ENCODE measurements around the gene POLR2L. TPM values are rescaled to one million over a fixed set of nuclear protein-coding genes. Genes with fewer than 3 reads are reported as not detected.

The POLR2L gene
- total RNA-seq, 1 donor from 2014 or later = 17.5 TPM

- FAIRE-seq (no peak), DNase-seq (ENCODE audit: low spot score in 2 of 2) (no peak)
These were observed 14.1 kb upstream of the POLR2L start for GRCh38 chr11:856397-856796.

DNA sequence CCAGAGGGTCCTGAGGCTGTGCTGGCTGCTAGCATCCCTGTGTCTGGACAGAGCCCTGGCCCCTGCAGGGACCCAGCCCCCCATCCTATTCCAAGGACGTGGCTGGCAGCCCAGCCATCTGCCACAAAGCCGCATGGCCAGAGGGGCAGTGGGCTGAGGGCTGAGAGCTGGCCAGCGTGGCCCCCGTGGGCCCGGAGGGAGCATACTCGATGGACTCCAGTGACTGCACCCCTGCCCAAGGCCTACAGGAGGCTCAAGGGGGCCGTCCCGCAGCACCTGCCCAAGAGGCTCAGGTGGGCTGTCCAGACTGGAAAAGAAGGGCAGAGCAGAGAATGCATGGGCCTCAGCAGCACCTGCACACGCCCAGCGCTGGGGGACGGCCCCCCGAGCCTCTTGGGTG, 13.5 kb upstream of the POLR2L start:
- FAIRE-seq (no peak), DNase-seq (ENCODE audit: low spot score in 2 of 2) (no peak)

- FAIRE-seq (no peak), DNase-seq (ENCODE audit: low spot score in 2 of 2) (no peak)
These were observed 13.0 kb upstream of the POLR2L start for GRCh38 chr11:855330-855674.

DNA sequence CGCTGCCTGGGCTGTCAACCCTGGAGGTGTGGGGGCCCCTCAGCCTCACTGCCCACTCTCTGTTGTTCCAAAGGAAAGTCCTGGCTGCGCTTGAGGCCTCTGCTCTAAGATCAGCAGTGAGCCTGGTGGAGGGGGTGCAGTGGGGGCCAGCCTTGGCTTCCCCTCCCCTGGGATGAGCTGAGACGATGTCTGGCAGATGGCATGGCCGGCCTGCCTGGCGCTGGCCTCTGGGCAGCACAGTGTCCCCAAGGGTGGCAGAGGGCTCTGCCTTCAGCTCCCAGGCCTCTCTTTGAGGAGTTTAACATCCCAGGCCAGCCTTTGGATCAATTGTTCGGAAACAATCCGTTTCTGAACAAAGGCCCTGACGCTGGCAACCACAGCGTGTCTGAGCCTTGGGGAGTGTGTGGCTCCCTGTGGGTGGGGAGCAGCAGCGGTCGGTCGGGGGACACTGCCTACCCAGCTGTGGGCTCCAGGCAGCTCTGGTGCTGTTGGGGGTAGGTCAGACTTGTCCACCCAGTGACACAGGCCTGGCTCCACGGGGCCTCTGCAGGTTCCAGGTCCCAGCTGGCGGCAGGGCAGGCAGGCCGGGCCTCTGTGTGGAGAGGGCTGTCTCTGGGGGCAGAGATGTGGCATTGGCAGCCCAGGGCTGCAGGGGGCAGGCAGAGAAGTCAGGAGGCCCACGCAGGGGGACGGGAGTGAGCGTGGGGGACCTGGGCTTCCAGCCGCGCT, 12.4 kb upstream of the POLR2L start:
- no peak for FAIRE-seq
- no peak for DNase-seq (ENCODE audit: low spot score in 2 of 2)

- FAIRE-seq (no peak), DNase-seq (ENCODE audit: low spot score in 2 of 2) (no peak)
These were observed 11.5 kb upstream of the POLR2L start for GRCh38 chr11:853682-854448.

- FAIRE-seq (no peak), DNase-seq (ENCODE audit: low spot score in 2 of 2) (no peak)
These were observed 10.4 kb upstream of the POLR2L start for GRCh38 chr11:852762-853161.

GRCh38 chr11:850775-851763, 8.7 kb upstream of the POLR2L start:
- FAIRE-seq (no peak), DNase-seq (ENCODE audit: low spot score in 2 of 2) (no peak)

DNA sequence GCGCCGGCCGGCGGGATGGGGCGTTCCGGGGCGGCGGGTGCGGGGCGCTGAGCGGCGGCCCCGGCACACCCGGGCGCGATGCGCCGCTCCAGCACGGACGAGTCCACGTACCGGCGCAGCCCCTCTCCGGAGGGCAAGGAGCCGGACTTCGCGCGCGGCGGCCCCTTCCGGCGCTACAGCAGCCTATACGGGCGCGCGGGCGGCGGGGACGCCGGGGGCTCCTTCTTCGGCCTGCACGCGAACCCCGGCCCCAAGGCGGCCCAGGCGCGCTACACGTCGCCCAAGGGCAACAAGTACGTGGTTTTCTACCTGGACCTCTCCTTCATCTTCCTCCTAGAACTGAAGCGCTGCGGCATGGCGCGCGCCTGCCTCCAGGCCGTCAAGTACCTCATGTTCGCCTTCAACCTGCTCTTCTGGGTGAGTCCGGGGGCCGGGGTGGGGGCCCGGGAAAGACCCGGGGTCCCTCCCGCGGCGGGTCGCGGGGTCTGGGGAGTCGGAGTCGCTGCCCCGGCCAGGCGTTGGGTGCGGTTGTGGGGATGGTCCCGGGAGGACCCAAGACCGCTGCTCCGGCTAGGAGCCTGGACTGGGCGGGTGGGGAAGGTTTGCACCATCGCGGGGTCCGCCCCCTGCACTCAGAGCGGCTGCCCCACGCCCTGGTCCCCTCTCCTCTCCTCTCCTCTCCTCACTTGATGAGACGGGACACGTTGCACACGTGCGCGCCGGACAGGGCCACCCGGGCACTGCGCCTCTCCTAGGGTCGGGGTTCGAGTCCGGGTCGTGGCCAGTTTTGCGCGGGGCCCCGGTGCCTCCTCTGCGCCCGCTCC, 7.8 kb upstream of the POLR2L start:
- no peak for FAIRE-seq
- peak in 1 of 2 donors; percentile 61 for DNase-seq (ENCODE audit: low spot score in 2 of 2)

DNA sequence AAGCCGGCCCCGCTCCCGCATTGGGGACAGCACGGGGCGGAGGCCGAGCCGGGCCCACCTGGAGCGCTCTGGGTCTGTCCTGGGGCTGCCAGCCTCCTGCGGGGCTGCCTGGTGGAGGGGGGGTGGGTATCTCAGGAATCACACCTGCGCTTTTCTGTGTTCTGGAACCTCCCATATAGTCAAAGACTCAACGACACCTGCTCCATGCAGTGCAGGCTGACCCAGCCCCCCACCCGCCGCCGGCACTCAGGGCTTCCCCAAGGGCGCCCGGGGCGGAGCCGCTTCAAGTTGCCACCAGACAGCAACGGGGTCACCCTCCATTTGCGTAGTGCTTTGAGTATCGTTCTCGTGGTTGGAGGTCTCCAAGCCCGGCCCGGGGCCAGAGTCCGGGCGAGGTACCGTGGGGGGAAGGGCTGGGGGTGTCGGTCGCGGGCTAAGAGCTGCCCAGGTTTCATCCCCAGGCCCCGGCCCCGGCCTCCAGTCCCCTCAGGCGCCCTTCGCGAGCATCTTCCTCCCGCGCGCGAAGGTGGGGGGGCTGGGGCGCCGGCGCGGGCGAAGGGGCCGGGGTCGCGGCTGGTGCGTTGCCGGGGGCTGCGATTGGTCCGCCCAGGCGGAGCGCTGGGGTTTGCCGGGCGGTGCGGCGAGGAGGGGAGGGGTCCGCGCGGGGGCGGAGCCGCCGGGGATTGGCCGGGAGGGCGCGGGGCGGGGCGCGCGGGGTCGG, 6.9 kb upstream of the POLR2L start:
- FAIRE-seq (no peak), DNase-seq (ENCODE audit: low spot score in 2 of 2) (peak; percentile 77 to 78)

GRCh38 chr11:848380-848931, 6.1 kb upstream of the POLR2L start:
- FAIRE-seq (no peak), DNase-seq (ENCODE audit: low spot score in 2 of 2) (peak; percentile 78 to 84)

DNA sequence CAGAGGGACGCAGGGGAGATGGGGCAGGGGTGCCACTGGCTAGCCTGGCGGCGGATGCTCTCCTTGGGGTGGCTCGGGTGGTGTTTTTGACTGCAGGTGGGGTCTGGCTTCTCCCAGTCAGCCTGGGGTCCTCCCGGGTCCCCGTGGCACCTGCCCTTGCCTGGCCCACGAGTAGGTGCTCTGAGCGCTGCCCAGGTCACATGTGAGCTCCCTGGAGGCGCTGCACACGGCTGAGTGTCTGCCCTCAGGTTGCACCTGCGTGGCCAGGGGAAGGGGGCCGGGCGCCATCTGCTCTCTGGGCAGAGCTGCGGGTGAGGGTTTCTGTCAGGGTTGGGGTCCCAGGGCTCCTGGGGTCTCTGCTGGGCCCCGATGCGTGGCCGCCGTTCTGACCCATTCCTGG, 5.5 kb upstream of the POLR2L start:
- DNase-seq (ENCODE audit: low spot score in 2 of 2) = no peak
- no peak for FAIRE-seq

DNA sequence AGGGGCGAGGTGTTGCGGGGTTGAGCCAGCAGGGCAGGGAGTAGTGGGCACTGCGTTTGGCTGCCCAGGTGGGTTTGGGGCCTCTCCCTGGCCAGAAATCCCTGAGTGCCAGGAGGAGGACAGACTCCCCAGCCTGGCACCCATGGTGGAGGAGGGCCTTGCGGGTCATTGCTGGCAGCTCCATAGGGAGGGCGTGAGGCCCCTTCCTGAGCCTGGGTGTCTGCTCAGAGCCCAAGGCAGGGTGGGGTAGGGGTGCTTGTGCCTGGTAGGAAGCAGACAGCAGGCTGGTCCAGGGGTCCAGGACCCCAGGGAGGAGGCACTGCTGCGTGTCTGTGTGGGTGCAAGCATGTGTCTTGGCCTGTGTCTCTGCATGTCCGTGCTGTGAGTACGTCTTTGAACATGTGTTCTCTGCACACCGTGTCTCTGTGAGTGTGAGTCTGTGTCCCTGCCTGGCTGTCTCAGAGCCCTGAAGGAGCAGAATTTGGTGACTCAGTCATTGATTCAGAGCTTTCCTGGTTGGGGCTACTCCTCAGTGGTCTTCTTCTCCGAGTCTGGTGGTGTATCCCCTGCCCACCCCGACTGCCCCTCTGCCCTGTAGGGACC, 4.3 kb upstream of the POLR2L start:
- no peak for FAIRE-seq
- DNase-seq (ENCODE audit: low spot score in 2 of 2) = no peak

DNA sequence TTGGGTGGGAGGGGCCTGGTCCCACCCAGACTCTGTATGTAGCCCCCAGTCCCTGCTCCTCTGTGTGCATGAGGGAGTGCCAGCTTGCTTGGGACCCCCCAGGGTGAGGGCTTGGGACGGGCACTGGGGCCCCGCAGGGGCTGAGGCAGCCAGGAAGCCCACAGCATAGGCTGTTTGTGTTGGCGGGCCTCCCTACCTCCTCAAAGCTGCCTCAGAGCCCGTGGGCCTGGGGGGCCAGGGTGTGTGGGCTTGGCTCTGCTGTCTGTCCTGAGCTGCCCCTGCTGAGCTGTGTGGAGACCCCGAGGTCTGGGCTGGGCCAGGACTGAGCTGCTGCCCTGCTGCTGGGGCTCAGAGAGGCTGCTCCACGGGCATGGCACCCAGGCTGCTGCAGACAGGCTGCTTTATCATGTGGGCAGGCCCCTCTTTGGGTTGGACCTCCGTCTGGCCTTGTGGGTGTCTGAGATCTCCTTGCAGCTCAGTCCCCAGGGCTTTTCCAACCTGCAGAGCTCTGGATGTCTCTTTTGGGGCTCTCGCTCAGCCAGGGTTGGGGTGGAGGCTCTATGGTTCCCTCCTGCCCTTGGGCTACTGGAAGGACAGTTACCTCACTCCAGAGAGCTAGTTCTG, 3.7 kb upstream of the POLR2L start:
- FAIRE-seq (no peak), DNase-seq (ENCODE audit: low spot score in 2 of 2) (no peak)

GRCh38 chr11:844693-845644, 2.6 kb upstream of the POLR2L start:
- FAIRE-seq = no peak
- peak; percentile 71 to 79 for DNase-seq (ENCODE audit: low spot score in 2 of 2)

DNA sequence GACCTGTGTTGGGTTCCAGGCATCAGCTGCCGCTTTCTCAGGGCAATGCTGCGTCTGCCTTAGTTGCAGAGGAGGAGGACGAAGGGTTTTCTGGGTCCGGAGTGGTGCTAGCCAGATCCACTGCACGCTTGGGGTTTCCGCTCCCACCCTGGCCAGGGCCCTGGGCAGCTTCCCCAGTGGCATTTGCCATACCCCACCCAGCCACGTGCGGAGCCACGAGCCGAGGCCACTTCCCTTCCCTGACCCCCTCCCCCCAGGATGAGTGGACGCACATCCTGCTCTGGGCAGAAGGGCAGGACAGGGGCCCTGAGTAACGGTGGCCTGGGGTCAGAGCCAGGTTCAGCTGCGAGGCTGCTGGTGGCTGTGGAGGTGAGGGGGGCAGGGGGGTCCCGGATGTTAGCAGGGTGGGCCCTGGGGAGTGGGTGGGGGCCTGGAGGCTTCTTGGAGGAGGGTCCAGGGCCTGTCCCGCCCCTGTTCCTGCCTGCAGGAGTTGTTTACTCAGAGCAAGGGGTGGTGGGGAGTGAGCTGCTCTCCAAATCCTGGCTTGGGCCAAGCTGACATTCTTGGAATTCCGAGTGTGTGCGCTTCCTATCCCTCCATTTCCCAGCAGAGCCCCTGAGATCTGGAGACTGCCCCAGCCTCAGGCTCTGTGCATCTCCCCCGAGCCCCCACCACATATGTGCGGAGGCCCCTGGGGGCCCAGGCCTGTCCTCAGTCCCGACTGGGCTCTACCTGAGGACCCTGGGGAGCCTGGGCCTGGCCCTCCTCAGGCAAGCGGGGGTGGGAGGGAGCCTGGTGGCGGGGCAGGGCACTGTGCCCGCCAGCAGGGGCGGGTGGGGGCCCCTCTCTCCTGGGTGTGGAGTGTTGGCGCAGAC, 1.7 kb upstream of the POLR2L start:
- DNase-seq (ENCODE audit: low spot score in 2 of 2) (peak in 1 of 2 donors; percentile 71), FAIRE-seq (no peak)

GRCh38 chr11:843086-843734, 881 bp upstream of the POLR2L start:
- no peak for FAIRE-seq
- DNase-seq (ENCODE audit: low spot score in 2 of 2) = no peak
